NCI-H1048 (cell line): ENCODE measurements around the gene FOLR2.

Experiments used
- DNase-seq: peaks from one replicate; lab custom pipeline; 2025; lab: John Stamatoyannopoulos, UW

The FOLR2 gene

DNA sequence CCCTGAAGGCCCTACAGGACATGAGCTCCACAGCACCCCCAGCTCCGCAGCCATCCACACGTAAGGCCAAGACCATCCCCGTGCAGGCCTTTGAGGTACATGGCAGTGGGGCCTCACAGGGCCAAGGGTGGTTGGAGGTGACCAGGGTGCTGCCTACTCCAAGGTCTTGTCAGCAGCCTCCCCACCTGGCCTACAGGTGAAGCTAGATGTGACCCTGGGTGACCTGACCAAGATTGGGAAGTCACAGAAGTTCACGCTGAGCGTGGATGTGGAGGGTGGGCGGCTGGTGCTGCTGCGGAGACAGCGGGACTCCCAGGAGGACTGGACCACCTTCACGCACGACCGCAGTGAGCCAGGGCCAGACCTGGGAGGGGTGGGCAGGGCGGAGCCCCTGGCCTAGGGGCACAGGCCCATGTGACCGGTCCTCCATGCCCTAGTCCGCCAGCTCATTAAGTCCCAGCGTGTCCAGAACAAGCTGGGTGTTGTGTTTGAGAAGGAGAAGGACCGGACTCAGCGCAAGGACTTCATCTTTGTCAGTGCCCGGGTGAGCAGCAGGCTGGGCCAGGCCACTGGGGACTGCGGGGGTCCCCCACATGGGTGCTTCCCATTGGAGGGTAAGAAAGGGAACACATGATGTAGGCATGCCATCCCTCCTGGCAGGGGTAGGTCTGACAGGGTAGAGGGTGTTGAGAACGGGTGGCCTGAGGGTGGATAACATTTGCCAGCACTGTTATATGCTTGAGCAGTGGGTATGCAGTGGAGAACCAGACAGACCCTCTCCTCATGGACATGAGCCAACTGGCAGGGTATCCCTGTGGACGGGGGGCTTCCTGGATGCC, 13.6 kb downstream of the FOLR2 start:
- no peak for DNase-seq

GRCh38 chr11:72230764-72231365, 14.3 kb downstream of the FOLR2 start:
- no peak for DNase-seq

- DNase-seq, result no peak
These were observed 15.0 kb downstream of the FOLR2 start for GRCh38 chr11:72231396-72232259.

- no peak for DNase-seq
These were observed 15.9 kb downstream of the FOLR2 start for GRCh38 chr11:72232260-72233055.

DNA sequence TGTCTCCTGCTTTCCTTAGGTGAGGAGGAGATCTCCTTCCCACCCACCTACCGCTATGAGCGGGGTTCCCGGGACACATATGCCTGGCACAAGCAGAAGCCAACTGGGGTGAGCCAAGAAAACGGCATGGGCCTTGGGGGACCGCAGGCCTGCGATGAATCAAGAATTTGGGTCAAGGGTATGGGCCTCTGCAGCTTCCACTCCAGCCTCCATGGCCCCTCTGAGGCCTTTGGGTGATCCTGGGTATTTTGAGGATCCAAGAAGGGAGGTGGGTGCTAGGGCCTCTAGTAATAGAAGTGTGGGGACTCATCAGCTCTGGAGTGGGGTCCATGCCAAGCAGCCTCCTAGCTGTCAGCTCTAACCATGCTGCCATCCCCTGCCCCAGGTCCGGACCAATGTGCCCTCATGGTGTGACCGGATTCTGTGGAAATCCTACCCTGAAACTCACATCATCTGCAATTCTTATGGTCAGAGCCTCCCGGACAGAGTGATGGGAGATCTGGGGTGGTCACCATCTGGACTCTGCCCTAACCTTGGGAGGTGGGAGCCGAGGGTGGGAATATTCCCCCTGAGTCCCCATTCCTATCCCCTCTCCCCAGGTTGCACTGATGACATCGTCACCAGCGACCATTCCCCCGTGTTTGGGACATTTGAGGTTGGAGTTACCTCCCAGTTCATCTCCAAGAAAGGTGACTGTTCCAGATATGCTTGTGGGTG, 16.6 kb downstream of the FOLR2 start:
- no peak for DNase-seq

- DNase-seq, result no peak
These were observed 17.3 kb downstream of the FOLR2 start for GRCh38 chr11:72233773-72234513.

DNA sequence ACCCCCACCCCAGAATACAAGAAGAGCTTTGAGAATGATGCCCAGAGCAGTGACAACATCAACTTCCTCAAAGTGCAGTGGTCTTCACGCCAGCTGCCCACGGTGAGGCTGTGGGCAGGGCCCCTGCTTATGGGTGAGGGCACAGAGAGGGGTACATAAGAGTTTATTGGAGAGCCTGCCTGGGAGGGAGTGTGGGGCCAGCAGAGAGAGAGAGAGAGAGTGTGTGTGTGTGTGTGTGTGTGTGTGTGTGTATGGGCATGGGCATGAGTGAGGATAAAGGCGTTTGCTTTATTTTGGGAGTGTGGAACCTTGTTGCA, 17.9 kb downstream of the FOLR2 start:
- DNase-seq, result no peak

DNA sequence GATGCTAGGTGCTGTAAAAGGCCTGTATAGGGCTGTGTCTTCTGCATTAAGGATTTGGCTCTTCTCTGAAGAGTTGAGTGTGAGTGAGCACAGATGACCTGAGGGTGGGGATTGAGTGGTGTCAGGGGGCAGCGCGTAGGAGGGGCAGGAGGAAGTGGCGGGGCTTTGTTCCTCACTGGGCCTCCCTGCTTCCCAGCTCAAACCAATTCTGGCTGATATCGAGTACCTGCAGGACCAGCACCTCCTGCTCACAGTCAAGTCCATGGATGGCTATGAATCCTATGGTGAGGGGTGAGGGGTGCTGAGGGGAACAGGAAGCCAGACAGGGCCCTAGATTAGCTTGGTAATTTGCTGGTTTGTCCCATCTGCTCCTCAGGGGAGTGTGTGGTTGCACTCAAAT, 18.3 kb downstream of the FOLR2 start:
- DNase-seq, result no peak

- no peak for DNase-seq
These were observed 18.9 kb downstream of the FOLR2 start for GRCh38 chr11:72235351-72236057.

- DNase-seq, result no peak
These were observed 19.6 kb downstream of the FOLR2 start for GRCh38 chr11:72236083-72236697.

GRCh38 chr11:72236774-72237111, 20.1 kb downstream of the FOLR2 start:
- no peak for DNase-seq

GRCh38 chr11:72237112-72237931, 20.7 kb downstream of the FOLR2 start:
- DNase-seq, result no peak

DNA sequence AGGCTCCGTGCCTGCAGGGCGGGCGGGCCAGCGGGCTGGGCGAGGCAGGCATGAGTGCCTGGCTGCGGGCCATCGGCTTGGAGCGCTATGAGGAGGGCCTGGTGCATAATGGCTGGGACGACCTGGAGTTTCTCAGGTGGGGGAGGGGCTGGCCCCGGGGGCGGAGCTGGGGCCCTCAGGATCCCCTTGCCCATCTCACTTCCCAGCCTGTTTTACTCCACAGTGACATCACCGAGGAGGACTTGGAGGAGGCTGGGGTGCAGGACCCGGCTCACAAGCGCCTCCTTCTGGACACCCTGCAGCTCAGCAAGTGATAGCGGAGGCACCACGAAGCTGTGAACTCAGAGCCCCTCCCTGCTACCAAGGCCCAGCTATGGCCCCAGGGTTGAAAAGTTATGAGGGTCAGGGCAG, 21.5 kb downstream of the FOLR2 start:
- DNase-seq, result no peak

DNA sequence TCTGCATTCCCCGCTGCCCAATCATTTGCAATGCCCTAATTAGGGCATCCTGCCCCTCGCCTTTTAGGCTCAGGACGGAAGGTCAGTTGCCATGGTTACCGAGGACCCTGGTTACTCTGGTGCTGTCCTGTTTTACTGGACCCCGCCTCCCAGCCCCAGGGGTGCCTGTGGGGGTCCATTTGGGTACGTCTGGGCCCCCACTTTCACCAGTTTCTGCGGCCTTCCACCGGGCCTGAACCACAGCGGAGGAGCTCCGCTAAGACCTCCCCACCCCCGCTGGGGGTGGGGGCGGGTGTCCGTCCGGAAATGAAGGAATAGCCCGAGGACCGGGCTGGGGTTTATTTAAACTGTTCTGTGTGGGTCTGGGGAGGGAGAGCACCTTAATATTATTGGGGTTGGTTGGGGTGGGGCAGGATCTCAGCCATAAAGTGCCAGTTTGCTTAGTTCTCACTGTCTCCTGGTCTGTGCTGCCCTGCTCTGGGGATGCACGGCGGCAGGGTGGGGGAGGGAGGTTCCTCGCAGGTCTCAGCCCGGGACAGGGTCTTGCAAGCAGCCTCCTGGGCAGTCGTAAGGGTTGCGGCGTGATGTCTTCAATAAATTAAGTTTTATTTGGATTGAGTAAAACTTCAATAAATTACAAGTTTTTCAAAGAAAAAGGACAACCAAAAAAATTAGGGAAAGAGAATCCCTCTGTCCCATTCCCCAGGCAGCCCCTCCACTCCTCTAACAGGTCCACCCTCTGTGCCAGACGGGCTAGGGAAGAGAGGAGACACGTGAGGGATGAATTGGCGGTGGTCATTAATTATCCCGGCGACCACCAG, 22.1 kb downstream of the FOLR2 start:
- DNase-seq, result no peak

DNA sequence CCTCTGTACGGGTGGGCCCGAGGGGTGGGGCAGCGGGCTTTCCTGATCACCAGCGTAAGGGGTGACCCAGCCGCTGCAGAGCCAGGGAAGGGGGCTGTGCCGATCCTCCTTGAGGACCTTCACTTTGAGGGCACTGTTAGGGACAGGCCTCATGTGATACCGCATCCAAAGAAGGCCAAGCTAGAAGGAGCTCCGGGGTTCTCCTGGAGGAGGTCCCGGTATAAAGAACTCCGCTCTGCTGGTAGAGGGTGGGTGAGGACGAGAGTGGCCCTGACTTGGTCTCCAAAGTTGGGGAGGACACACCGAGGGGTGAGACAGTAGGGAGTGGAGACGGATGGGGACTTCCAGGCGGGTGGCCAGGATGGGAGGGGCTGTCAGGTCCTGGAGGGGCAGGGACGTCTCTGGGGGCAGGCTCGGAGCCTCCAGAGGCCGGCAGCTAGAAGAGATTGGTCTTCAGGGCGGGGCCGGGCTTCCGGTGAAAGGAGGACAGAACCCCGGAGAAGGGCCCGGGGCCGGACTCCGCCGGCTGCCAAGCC, 22.8 kb downstream of the FOLR2 start:
- DNase-seq, result no peak

GRCh38 chr11:72239849-72240460, 23.4 kb downstream of the FOLR2 start:
- DNase-seq, result no peak
